HepG2 (cell line): Measurements from ENCODE around the gene RAB15. TPM values are rescaled to one million over a fixed set of nuclear protein-coding genes. Genes with fewer than 3 reads are reported as not detected.

Experiments
- CREB1 ChIP-seq, 2 experiments: fragments of 450-650 bp in 1 of 2; IDR thresholded peaks; 2 replicates each; pipeline ENCODE4 v1.6.1; 2016 to 2017; ENCODE audit warnings: control low read depth in 1 of 2, mild to moderate bottlenecking in 1 of 2, missing compliant biosample characterization in 1 of 2, missing genetic modification characterization in 1 of 2
- MLLT10 ChIP-seq: sonication (generic); formaldehyde crosslinking; IDR thresholded peaks from 2 replicates; pipeline ENCODE4 v1.4.0; 2020; ENCODE audit warnings: missing genetic modification reagents
- MXD4 ChIP-seq: IDR thresholded peaks from 2 replicates; pipeline ENCODE4 v1.6.1; 2016; ENCODE audit warnings: mild to moderate bottlenecking, missing biosample characterization, missing genetic modification reagents
- PTBP1 ChIP-seq: fragments of 200-400 bp; formaldehyde crosslinking; IDR thresholded peaks from 2 replicates; pipeline ENCODE4 v1.6.1; 2018; ENCODE audit warnings: low read length, low read depth; ENCODE audit not compliant: poor library complexity, severe bottlenecking
- SAP130 ChIP-seq: IDR thresholded peaks from 2 replicates; pipeline ENCODE4 v1.6.1; 2016; ENCODE audit warnings: low read depth
- SMC3 ChIP-seq: IDR thresholded peaks from 2 replicates; pipeline ENCODE4 v1.6.1; 2011; ENCODE audit warnings: low read length, improper control_type of control experiment
- SOX13 ChIP-seq, 3 experiments: fragments of 450-650 bp in 1 of 3; sonication (generic) in 1 of 3; formaldehyde crosslinking in 1 of 3; IDR thresholded peaks in 2 of 3; conservative IDR thresholded peaks in 1 of 3; 2 replicates each; pipeline versions ENCODE4 v1.5.0 to v1.6.1; 2016 to 2020; ENCODE audit warnings: antibody characterized with exemption in 1 of 3, mild to moderate bottlenecking in 1 of 3, missing compliant biosample characterization in 1 of 3, missing genetic modification reagents in 1 of 3, moderate library complexity in 1 of 3
- ZNF331 ChIP-seq: sonication (generic); formaldehyde crosslinking; IDR thresholded peaks from 2 replicates; pipeline ENCODE4 v1.4.0; 2020; ENCODE audit warnings: missing genetic modification reagents
- polyA plus RNA-seq, 8 experiments: library from polyadenylated mRNA; depleted of rRNA in 3 of 8; stranded (reverse) in 7 of 8; unstranded in 1 of 8; fragments of >200 nt; fragmentation: Illumina TruSeq in 4 of 8; extraction: Trizol in 4 of 8; gene quantifications; 2 replicates each; pipeline versions ENCODE4 v1.2.1 to v1.2.3, GENCODE V29; 2011 to 2016; ENCODE audit warnings: low read depth in 4 of 8, missing spikeins in 1 of 8, mixed read lengths in 1 of 8; ENCODE audit not compliant: insufficient read depth in 1 of 8
- total RNA-seq, 5 experiments: library from RNA; depleted of rRNA; stranded (reverse); fragments of >200 nt; fragmentation: Illumina TruSeq; extraction: Trizol; gene quantifications; 2 replicates each; pipeline ENCODE4 v1.2.3, GENCODE V29; 2016; ENCODE audit warnings: low read depth in 1 of 5
- TF ChIP-seq, protein P1 (sequence below): sonication (generic); formaldehyde crosslinking; IDR thresholded peaks from 2 replicates; pipeline ENCODE4 v1.5.0; 2020; ENCODE audit warnings: mild to moderate bottlenecking, missing genetic modification reagents, moderate library complexity
- TF ChIP-seq, protein P2 (sequence below): IDR thresholded peaks from 2 replicates; pipeline ENCODE4 v1.6.1; 2016; ENCODE audit warnings: low read depth
- TF ChIP-seq, protein P3 (sequence below): sonication (generic); formaldehyde crosslinking; IDR thresholded peaks from 2 replicates; pipeline ENCODE4 v1.9.0; 2022; ENCODE audit warnings: missing genetic modification reagents, mild to moderate bottlenecking, borderline replicate concordance
- TF ChIP-seq, protein P4 (sequence below): IDR thresholded peaks from 2 replicates; pipeline ENCODE4 v1.6.1; 2012; ENCODE audit warnings: low read depth, low read length, improper control_type of control experiment
- TF ChIP-seq, protein P5 (sequence below): sonication (generic); formaldehyde crosslinking; IDR thresholded peaks from 2 replicates; pipeline ENCODE4 v1.5.1; 2020; ENCODE audit warnings: mild to moderate bottlenecking, missing genetic modification reagents
- TF ChIP-seq, protein P6 (sequence below): sonication (generic); formaldehyde crosslinking; IDR thresholded peaks from 2 replicates; pipeline ENCODE4 v1.4.0; 2020; ENCODE audit warnings: missing genetic modification reagents

RAB15 gene
- total and polyA plus RNA-seq, 2 of the 13 experiments (the other 11 are each of a cell fraction or from before 2014, with no cell fraction given): 7.4 to 18.5 TPM

DNA sequence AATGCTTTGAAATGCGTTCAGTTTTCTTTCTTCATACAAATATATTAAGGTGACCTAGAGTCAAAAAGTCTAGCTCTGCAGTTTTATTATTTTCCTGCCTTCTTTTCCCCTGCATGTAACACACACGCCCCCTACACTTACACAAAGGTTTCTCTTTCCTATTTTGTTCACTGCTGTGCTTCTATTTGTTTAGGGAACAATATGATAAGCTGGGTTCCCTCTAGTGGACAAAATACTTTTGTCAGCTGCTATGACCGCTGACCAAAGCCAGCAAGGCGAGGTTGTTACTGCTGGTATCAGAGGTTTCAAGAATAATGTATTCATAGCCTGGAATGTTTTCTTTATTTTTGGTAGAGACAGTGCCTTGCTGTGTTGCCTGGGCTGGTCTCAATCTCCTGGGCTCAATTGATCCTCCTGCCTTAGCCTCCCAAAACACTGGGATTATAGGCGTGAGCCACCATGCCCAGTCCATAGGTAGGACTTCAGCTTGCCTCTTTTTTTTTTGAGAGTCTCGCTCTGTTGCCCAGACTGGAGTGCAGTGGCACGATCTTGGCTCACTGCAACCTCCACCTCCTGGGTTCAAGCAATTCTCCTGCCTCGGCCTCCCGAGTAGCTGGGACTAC lies 47.9 kb upstream of the RAB15 start (continued):
- 0 out of 2 replicates have a peak, but pooled peaks have one; percentile 18 for TF ChIP-seq ZNF331
- TF ChIP-seq PTBP1: no peak
- TF ChIP-seq SMC3: peak; percentile 47; the same call in 1 of the 2 replicates
- TF ChIP-seq MXD4: no peak
- TF ChIP-seq, protein P1, sequence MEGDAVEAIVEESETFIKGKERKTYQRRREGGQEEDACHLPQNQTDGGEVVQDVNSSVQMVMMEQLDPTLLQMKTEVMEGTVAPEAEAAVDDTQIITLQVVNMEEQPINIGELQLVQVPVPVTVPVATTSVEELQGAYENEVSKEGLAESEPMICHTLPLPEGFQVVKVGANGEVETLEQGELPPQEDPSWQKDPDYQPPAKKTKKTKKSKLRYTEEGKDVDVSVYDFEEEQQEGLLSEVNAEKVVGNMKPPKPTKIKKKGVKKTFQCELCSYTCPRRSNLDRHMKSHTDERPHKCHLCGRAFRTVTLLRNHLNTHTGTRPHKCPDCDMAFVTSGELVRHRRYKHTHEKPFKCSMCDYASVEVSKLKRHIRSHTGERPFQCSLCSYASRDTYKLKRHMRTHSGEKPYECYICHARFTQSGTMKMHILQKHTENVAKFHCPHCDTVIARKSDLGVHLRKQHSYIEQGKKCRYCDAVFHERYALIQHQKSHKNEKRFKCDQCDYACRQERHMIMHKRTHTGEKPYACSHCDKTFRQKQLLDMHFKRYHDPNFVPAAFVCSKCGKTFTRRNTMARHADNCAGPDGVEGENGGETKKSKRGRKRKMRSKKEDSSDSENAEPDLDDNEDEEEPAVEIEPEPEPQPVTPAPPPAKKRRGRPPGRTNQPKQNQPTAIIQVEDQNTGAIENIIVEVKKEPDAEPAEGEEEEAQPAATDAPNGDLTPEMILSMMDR (CRISPR knock-in tag): peak; percentile 73
- no peak for TF ChIP-seq MLLT10 (CRISPR knock-in tag)
- TF ChIP-seq, protein P2, sequence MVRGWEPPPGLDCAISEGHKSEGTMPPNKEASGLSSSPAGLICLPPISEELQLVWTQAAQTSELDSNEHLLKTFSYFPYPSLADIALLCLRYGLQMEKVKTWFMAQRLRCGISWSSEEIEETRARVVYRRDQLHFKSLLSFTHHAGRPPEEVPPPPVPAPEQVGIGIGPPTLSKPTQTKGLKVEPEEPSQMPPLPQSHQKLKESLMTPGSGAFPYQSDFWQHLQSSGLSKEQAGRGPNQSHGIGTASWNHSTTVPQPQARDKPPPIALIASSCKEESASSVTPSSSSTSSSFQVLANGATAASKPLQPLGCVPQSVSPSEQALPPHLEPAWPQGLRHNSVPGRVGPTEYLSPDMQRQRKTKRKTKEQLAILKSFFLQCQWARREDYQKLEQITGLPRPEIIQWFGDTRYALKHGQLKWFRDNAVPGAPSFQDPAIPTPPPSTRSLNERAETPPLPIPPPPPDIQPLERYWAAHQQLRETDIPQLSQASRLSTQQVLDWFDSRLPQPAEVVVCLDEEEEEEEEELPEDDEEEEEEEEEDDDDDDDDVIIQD (CRISPR knock-in tag): peak; percentile 56; the same call in 1 of the 2 replicates
- TF ChIP-seq, protein P3, sequence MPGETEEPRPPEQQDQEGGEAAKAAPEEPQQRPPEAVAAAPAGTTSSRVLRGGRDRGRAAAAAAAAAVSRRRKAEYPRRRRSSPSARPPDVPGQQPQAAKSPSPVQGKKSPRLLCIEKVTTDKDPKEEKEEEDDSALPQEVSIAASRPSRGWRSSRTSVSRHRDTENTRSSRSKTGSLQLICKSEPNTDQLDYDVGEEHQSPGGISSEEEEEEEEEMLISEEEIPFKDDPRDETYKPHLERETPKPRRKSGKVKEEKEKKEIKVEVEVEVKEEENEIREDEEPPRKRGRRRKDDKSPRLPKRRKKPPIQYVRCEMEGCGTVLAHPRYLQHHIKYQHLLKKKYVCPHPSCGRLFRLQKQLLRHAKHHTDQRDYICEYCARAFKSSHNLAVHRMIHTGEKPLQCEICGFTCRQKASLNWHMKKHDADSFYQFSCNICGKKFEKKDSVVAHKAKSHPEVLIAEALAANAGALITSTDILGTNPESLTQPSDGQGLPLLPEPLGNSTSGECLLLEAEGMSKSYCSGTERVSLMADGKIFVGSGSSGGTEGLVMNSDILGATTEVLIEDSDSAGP: no peak
- TF ChIP-seq, protein P4, sequence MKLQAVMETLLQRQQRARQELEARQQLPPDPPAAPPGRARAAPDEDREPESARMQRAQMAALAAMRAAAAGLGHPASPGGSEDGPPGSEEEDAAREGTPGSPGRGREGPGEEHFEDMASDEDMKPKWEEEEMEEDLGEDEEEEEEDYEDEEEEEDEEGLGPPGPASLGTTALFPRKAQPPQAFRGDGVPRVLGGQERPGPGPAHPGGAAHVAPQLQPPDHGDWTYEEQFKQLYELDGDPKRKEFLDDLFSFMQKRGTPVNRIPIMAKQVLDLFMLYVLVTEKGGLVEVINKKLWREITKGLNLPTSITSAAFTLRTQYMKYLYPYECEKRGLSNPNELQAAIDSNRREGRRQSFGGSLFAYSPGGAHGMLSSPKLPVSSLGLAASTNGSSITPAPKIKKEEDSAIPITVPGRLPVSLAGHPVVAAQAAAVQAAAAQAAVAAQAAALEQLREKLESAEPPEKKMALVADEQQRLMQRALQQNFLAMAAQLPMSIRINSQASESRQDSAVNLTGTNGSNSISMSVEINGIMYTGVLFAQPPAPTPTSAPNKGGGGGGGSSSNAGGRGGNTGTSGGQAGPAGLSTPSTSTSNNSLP: peak; percentile 89
- TF ChIP-seq, protein P5, sequence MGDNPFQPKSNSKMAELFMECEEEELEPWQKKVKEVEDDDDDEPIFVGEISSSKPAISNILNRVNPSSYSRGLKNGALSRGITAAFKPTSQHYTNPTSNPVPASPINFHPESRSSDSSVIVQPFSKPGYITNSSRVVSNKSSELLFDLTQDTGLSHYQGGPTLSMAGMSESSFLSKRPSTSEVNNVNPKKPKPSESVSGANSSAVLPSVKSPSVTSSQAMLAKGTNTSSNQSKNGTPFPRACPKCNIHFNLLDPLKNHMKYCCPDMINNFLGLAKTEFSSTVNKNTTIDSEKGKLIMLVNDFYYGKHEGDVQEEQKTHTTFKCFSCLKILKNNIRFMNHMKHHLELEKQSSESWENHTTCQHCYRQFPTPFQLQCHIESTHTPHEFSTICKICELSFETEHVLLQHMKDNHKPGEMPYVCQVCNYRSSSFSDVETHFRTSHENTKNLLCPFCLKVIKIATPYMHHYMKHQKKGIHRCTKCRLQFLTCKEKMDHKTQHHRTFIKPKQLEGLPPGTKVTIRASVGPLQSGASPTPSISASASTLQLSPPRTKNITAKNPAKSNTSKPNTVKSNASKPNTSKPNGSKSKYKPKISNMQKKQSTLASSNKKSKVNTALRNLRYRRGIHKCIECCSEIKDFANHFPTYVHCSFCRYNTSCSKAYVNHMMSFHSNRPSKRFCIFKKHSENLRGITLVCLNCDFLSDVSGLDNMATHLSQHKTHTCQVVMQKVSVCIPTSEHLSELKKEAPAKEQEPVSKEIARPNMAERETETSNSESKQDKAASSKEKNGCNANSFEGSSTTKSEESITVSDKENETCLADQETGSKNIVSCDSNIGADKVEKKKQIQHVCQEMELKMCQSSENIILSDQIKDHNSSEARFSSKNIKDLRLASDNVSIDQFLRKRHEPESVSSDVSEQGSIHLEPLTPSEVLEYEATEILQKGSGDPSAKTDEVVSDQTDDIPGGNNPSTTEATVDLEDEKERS: 0 out of 2 replicates have a peak, but pooled peaks have one; percentile 33
- TF ChIP-seq CREB1 (IDR thresholded peaks at IDR 0.05): no peak
- TF ChIP-seq CREB1 (CRISPR knock-in tag; IDR thresholded peaks at IDR 0.05): peak; percentile 49; the same call in 1 of the 2 replicates
- TF ChIP-seq, protein P6, sequence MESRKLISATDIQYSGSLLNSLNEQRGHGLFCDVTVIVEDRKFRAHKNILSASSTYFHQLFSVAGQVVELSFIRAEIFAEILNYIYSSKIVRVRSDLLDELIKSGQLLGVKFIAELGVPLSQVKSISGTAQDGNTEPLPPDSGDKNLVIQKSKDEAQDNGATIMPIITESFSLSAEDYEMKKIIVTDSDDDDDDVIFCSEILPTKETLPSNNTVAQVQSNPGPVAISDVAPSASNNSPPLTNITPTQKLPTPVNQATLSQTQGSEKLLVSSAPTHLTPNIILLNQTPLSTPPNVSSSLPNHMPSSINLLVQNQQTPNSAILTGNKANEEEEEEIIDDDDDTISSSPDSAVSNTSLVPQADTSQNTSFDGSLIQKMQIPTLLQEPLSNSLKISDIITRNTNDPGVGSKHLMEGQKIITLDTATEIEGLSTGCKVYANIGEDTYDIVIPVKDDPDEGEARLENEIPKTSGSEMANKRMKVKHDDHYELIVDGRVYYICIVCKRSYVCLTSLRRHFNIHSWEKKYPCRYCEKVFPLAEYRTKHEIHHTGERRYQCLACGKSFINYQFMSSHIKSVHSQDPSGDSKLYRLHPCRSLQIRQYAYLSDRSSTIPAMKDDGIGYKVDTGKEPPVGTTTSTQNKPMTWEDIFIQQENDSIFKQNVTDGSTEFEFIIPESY (CRISPR knock-in tag): peak; percentile 57; the same call in 1 of the 2 replicates
- no peak for TF ChIP-seq SOX13 (IDR thresholded peaks at IDR 0.05)
- peak in 1 of 2 experiments; percentile 70; a peak in 2 of 4 replicates for TF ChIP-seq SOX13 (CRISPR knock-in tag; conservative IDR thresholded peaks at IDR 0.05 in 1 of 2, IDR thresholded peaks at IDR 0.05 in 1 of 2)
- peak; percentile 63 for TF ChIP-seq SAP130 (CRISPR knock-in tag)
